Memory B cell (primary cell): ENCODE data around the gene SECTM1.

Experiments used
- ATAC-seq: fragments of 150-1000 bp; cut with Tn5 transposase; 2 replicates; pipeline ENCODE4 v1.10.0; 2021; ENCODE audit warnings: low read depth, mild to moderate bottlenecking, moderate library complexity
- DNase-seq, 2 donors: peaks; one replicate each; pipeline ENCODE4 v3.0.0; 2022; ENCODE audit warnings: low spot score in 2 of 2
- H3K27ac Mint-ChIP-seq: one replicate; pipeline ENCODE4 v1.8.0; 2022; ENCODE audit warnings: mild to moderate bottlenecking, moderate library complexity, mixed read lengths
- H3K27me3 Mint-ChIP-seq: one replicate; pipeline ENCODE4 v1.8.0; 2022; ENCODE audit warnings: mixed read lengths
- H3K36me3 Mint-ChIP-seq: one replicate; pipeline ENCODE4 v1.8.0; 2022; ENCODE audit warnings: mild to moderate bottlenecking, mixed read lengths
- H3K4me1 Mint-ChIP-seq: one replicate; pipeline ENCODE4 v1.8.0; 2022; ENCODE audit warnings: mixed read lengths
- H3K4me3 Mint-ChIP-seq: one replicate; pipeline ENCODE4 v1.8.0; 2022; ENCODE audit warnings: mild to moderate bottlenecking, moderate library complexity, mixed read lengths
- H3K9me3 Mint-ChIP-seq: one replicate; pipeline ENCODE4 v1.8.0; 2022; ENCODE audit warnings: mixed read lengths

Gene SECTM1

DNA sequence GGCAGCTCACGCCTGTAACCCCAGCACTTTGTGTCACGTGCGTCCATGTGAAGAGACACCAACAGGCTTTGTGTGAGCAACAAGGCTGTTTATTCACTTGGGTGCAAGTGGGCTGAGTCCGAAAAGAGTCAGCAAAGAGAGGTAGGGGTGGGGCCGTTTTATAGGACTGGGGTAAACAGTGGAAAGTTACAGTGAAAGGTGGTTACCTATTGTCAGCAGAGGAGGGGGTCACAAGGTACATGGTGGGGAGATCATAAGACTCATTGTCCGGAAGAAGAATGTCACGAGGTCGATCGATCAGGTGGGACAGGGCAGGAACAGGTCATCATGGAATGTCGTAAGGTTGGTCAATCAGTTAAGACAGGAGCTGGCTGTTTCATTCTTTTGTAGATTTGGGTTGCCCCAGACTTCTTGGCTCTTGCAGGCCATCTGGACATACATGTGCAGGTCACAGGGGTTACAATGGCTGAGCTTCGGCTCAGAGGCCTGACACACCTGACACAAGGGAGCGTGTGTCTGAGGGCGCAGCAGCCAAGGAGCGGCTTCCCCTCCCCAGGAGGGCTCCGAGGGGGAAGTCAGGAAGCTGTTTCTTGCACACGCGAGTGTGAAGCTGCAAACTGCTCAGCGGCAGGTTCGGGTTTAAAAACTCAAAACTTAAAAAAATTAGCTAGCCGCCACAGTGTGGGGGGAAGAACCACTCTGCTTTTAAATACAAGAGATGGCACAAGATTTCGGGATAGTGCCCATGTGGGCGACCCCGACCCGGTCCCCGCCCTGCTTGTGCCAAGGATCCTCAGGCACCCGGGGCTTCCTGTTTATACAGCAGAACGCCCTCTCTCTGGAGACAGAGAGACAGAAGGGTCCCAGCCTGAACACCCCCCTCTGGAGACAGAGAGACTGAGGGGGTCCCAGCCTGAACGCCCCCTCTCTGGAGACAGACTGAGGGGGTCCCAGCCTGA lies 13.1 kb upstream of the SECTM1 start:
- no peak for ATAC-seq
- no peak for DNase-seq
- Mint-ChIP-seq H3K9me3 (no peaks in the 10 kb centered on the region), H3K27me3 (peaks cover 12% of the 10 kb centered on the region), H3K4me3 (no peak overlapping the region), H3K4me1 (peaks cover 4% of the 10 kb centered on the region), H3K36me3 (peaks cover 2% of the 10 kb centered on the region), H3K27ac (no peak overlapping the region)

- Mint-ChIP-seq H3K4me1 (peaks cover 4% of the 10 kb centered on the region), H3K36me3 (peaks cover 2% of the 10 kb centered on the region), H3K27ac (no peak overlapping the region), H3K9me3 (no peaks in the 10 kb centered on the region), H3K4me3 (no peak overlapping the region), H3K27me3 (peaks cover 12% of the 10 kb centered on the region)
- DNase-seq (no peak), ATAC-seq (no peak)
These were observed 11.8 kb upstream of the SECTM1 start for GRCh38 chr17:82345151-82345976.

DNA sequence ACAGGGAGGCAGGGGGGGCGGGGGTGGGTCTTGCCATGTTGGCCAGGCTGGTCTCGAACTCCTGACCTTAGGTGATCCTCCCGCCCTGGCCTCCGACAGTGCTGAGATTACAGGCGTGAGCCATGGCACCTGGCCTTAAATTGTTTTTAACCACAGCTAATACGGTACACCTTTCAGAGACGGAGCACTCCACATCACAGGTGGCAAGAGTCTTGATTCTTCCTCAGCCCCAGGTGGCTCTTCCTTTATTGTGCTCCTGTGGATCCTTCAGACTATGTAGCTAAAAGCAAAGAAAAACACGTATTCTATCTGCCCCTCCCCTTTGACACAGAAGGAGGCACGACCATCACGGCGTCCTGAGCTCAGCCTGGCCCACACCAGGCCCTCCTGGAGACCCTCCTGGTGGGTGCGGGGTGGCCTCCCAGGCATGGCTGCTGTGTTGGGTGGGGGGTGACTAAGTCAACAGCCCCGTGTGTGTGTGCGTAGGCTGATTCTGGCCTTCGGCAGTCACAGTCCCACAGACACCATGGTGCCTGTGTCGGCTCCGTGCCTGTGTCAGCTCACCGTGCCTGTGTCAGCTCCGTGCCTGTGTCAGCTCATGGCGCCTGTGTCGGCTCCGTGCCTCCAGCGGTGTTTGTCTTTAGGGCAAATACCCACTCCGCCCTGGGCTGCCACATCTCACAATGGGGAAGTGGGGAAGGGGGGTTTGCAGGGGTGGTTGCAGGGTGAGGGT lies 10.8 kb upstream of the SECTM1 start:
- ATAC-seq (no peak), DNase-seq (no peak)
- no peak overlapping the region for H3K4me3 Mint-ChIP-seq
- peaks cover 4% of the 10 kb centered on the region for H3K4me1 Mint-ChIP-seq
- peaks cover 8% of the 10 kb centered on the region for H3K27me3 Mint-ChIP-seq
- H3K27ac Mint-ChIP-seq: no peak overlapping the region
- no peaks in the 10 kb centered on the region for H3K9me3 Mint-ChIP-seq
- peaks cover 2% of the 10 kb centered on the region for H3K36me3 Mint-ChIP-seq

- no peak for ATAC-seq
- peaks cover 4% of the 10 kb centered on the region for H3K4me1 Mint-ChIP-seq
- H3K36me3 Mint-ChIP-seq: peaks cover 2% of the 10 kb centered on the region
- H3K4me3 Mint-ChIP-seq: no peak overlapping the region
- H3K27me3 Mint-ChIP-seq: peaks cover 8% of the 10 kb centered on the region
- no peaks in the 10 kb centered on the region for H3K9me3 Mint-ChIP-seq
- H3K27ac Mint-ChIP-seq: no peak overlapping the region
- DNase-seq: no peak
These were observed 10.0 kb upstream of the SECTM1 start for GRCh38 chr17:82343560-82343959.

GRCh38 chr17:82342361-82343079 lies 9.0 kb upstream of the SECTM1 start:
- Mint-ChIP-seq H3K4me3 (no peak overlapping the region), H3K9me3 (no peaks in the 10 kb centered on the region), H3K36me3 (peaks cover 2% of the 10 kb centered on the region), H3K4me1 (peaks cover 4% of the 10 kb centered on the region), H3K27ac (no peak overlapping the region), H3K27me3 (peaks cover 8% of the 10 kb centered on the region)
- DNase-seq: no peak
- no peak for ATAC-seq

- Mint-ChIP-seq H3K27ac (no peak overlapping the region), H3K27me3 (peaks cover 4% of the 10 kb centered on the region), H3K4me1 (peaks cover 10% of the 10 kb centered on the region), H3K4me3 (no peak overlapping the region), H3K9me3 (no peaks in the 10 kb centered on the region), H3K36me3 (no peaks in the 10 kb centered on the region)
- DNase-seq: no peak
- ATAC-seq: no peak
These were observed 6.3 kb upstream of the SECTM1 start for GRCh38 chr17:82339634-82340580.

- no peak for DNase-seq
- no peak for ATAC-seq
- H3K9me3 Mint-ChIP-seq: no peaks in the 10 kb centered on the region
- H3K27ac Mint-ChIP-seq: no peak overlapping the region
- H3K27me3 Mint-ChIP-seq: peaks cover 5% of the 10 kb centered on the region
- H3K4me1 Mint-ChIP-seq: peaks cover 12% of the 10 kb centered on the region
- no peaks in the 10 kb centered on the region for H3K36me3 Mint-ChIP-seq
- H3K4me3 Mint-ChIP-seq: no peak overlapping the region
These were observed 5.5 kb upstream of the SECTM1 start for GRCh38 chr17:82338858-82339633.

- ATAC-seq: peak; percentile 37
- no peaks in the 10 kb centered on the region for H3K9me3 Mint-ChIP-seq
- peak overlapping the region; percentile 37 for H3K27ac Mint-ChIP-seq
- DNase-seq: no peak
- peaks cover 18% of the 10 kb centered on the region for H3K4me1 Mint-ChIP-seq
- H3K27me3 Mint-ChIP-seq: peaks cover 17% of the 10 kb centered on the region
- H3K4me3 Mint-ChIP-seq: peak overlapping the region; percentile 97
- no peaks in the 10 kb centered on the region for H3K36me3 Mint-ChIP-seq
These were observed 1.2 kb upstream of the SECTM1 start for GRCh38 chr17:82334622-82335394.

DNA sequence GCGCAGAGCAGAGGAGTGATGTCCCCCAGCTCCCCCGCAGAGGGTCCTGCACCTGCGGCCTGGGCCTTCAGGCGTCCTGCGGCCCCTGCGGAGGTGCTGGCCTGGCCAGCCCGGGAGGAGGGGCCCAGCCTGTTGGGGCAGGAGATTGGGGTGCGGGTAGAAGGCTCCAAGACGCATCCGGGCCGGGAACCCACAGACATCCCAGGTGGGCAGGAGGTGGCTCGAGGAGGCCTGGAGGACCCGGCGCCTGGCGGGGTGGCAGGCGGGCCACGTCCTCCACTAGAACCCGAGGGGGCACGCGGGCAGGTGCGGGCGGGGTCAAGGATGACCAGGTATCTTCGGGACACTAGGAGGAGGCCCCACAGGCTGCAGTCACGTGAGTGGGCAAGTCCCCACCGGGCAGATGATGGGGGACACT lies 647 bp upstream of the SECTM1 start:
- DNase-seq (no peak), ATAC-seq (no peak)
- H3K4me3 Mint-ChIP-seq: peak overlapping the region; percentile 97
- H3K36me3 Mint-ChIP-seq: no peaks in the 10 kb centered on the region
- peaks cover 18% of the 10 kb centered on the region for H3K4me1 Mint-ChIP-seq
- H3K27ac Mint-ChIP-seq: no peak overlapping the region
- H3K27me3 Mint-ChIP-seq: peaks cover 19% of the 10 kb centered on the region
- no peaks in the 10 kb centered on the region for H3K9me3 Mint-ChIP-seq

DNA sequence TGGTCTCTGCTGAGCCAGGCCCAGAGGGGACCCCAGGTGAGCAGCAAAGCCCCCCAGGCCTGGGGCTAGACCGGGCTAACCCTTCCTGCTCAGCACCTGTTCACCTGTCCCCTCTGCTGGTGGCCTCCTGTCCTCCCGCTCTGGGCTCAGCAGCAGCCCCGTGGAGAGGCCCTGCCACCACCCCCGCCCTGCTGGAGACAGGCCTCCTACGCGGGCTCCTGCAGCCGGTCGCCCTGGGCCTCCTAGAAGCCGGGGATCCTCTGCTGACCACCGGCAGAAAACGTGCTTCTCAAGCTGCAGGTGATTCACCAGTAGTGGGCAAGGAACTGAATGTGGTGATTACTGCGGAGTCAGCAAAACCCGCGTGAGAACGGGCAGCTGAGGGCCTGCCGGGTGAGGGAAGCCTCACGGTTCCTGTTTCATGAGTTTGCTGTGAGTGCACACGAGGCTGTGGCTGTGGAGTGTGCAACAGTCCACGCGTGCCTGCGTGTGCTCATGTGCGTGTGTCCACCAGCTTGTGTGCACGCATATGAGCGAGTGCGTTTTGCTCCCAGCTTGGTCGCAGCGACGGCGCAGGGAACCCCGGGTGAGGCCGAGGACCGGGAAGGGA lies 792 bp downstream of the SECTM1 start:
- Mint-ChIP-seq H3K27me3 (peaks cover 21% of the 10 kb centered on the region), H3K4me1 (peaks cover 18% of the 10 kb centered on the region), H3K9me3 (no peaks in the 10 kb centered on the region), H3K36me3 (no peaks in the 10 kb centered on the region), H3K4me3 (peak overlapping the region; percentile 80), H3K27ac (no peak overlapping the region)
- ATAC-seq: peak; percentile 74
- no peak for DNase-seq

DNA sequence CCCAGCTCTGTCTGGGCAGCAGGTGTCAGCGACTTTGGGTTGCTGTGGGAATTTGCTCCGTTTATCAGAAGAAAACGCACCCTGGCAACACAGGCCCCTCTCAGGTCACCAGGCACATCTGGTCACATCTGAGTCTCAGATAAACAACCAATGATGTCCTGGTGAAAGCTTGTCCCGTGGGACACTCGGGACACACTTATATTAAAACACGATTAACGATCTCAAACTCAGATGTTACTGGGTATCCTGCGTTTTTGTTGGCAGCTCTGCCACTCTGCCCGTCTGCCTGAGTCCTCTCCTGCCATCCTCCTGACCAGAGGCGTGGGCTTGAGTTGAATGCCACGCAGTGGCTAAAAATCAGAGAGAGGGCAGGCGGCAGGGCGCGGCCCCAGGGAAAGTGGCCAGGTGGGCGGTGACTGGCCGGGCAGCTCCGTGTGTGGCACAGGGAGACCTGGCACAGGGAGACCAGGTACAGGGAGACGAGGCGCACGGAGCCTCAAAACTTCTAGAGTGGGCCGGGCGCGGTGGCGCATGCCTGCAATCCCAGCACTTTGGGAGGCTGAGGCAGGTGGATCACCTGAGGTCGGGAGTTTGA lies 2.1 kb downstream of the SECTM1 start:
- Mint-ChIP-seq H3K27ac (no peak overlapping the region), H3K4me3 (peak overlapping the region; percentile 8), H3K27me3 (peaks cover 26% of the 10 kb centered on the region), H3K36me3 (no peaks in the 10 kb centered on the region), H3K4me1 (peaks cover 18% of the 10 kb centered on the region), H3K9me3 (no peaks in the 10 kb centered on the region)
- DNase-seq: no peak
- no peak for ATAC-seq
